ENCODE results near the gene HIC1. TPM values are rescaled to one million over a fixed set of nuclear protein-coding genes. Genes with fewer than 3 reads are reported as not detected.
A peak's percentile ranks its signal among the peaks of the same experiment; 100 is the strongest.

Gene HIC1
- total RNA-seq, 1 donor = 18.5 TPM

GRCh38 chr17:2074919-2075318, 20.0 kb downstream of the HIC1 start:
- Histone ChIP-seq H4K20me1 (ENCODE audit: insufficient read depth, low read length) (no peaks in the 10 kb centered on the region), H3K36me3 (ENCODE audit: insufficient read depth, low read length) (peaks cover 45% of the 10 kb centered on the region), H3K27ac (ENCODE audit: low read depth, low read length) (no peak overlapping the region), H2AFZ (ENCODE audit: low read length) (no peak overlapping the region), H3K4me1 (ENCODE audit: insufficient read depth, low read length) (peaks cover 19% of the 10 kb centered on the region), H3K4me2 (ENCODE audit: insufficient read depth, low read length) (no peak overlapping the region), H3K4me3 (ENCODE audit: insufficient read depth, low read length) (no peak overlapping the region), H3K27me3 (ENCODE audit: insufficient read depth, low read length) (no peaks in the 10 kb centered on the region), H3K79me2 (ENCODE audit: insufficient read depth, low read length) (no peaks in the 10 kb centered on the region), H3K9me3 (ENCODE audit: low read depth, low read length) (no peaks in the 10 kb centered on the region)
- DNase-seq (ENCODE audit: insufficient read length, low spot score, missing footprints) = no peak
- TF ChIP-seq, protein P1, sequence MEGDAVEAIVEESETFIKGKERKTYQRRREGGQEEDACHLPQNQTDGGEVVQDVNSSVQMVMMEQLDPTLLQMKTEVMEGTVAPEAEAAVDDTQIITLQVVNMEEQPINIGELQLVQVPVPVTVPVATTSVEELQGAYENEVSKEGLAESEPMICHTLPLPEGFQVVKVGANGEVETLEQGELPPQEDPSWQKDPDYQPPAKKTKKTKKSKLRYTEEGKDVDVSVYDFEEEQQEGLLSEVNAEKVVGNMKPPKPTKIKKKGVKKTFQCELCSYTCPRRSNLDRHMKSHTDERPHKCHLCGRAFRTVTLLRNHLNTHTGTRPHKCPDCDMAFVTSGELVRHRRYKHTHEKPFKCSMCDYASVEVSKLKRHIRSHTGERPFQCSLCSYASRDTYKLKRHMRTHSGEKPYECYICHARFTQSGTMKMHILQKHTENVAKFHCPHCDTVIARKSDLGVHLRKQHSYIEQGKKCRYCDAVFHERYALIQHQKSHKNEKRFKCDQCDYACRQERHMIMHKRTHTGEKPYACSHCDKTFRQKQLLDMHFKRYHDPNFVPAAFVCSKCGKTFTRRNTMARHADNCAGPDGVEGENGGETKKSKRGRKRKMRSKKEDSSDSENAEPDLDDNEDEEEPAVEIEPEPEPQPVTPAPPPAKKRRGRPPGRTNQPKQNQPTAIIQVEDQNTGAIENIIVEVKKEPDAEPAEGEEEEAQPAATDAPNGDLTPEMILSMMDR (IDR thresholded peaks at IDR 0.05; ENCODE audit: extremely low read depth, low read depth, low read length) = no peak

- no peaks in the 10 kb centered on the region for H3K79me2 ChIP-seq (ENCODE audit: insufficient read depth, low read length)
- H3K4me3 ChIP-seq (ENCODE audit: insufficient read depth, low read length) = no peak overlapping the region
- no peaks in the 10 kb centered on the region for H4K20me1 ChIP-seq (ENCODE audit: insufficient read depth, low read length)
- H3K4me2 ChIP-seq (ENCODE audit: insufficient read depth, low read length) = no peak overlapping the region
- no peaks in the 10 kb centered on the region for H3K9me3 ChIP-seq (ENCODE audit: low read depth, low read length)
- peaks cover 49% of the 10 kb centered on the region for H3K36me3 ChIP-seq (ENCODE audit: insufficient read depth, low read length)
- H2AFZ ChIP-seq (ENCODE audit: low read length) = no peak overlapping the region
- no peaks in the 10 kb centered on the region for H3K27me3 ChIP-seq (ENCODE audit: insufficient read depth, low read length)
- DNase-seq (ENCODE audit: insufficient read length, low spot score, missing footprints) = peak; percentile 81
- H3K4me1 ChIP-seq (ENCODE audit: insufficient read depth, low read length) = peaks cover 17% of the 10 kb centered on the region
- TF ChIP-seq, protein P1 (IDR thresholded peaks at IDR 0.05; ENCODE audit: extremely low read depth, low read depth, low read length) = no peak
- peak overlapping the region; percentile 23 for H3K27ac ChIP-seq (ENCODE audit: low read depth, low read length)
Measured at GRCh38 chr17:2075336-2076086, 20.6 kb downstream of the HIC1 start.

GRCh38 chr17:2076087-2076984, 21.4 kb downstream of the HIC1 start:
- Histone ChIP-seq H3K79me2 (ENCODE audit: insufficient read depth, low read length) (no peaks in the 10 kb centered on the region), H3K4me1 (ENCODE audit: insufficient read depth, low read length) (peaks cover 16% of the 10 kb centered on the region), H3K4me2 (ENCODE audit: insufficient read depth, low read length) (no peak overlapping the region), H3K27me3 (ENCODE audit: insufficient read depth, low read length) (no peaks in the 10 kb centered on the region), H3K9me3 (ENCODE audit: low read depth, low read length) (no peaks in the 10 kb centered on the region), H3K36me3 (ENCODE audit: insufficient read depth, low read length) (peaks cover 51% of the 10 kb centered on the region), H3K27ac (ENCODE audit: low read depth, low read length) (peak overlapping the region; percentile 23), H4K20me1 (ENCODE audit: insufficient read depth, low read length) (no peaks in the 10 kb centered on the region), H3K4me3 (ENCODE audit: insufficient read depth, low read length) (no peak overlapping the region), H2AFZ (ENCODE audit: low read length) (no peak overlapping the region)
- DNase-seq (ENCODE audit: insufficient read length, low spot score, missing footprints) = peak; percentile 66
- TF ChIP-seq, protein P1 (IDR thresholded peaks at IDR 0.05; ENCODE audit: extremely low read depth, low read depth, low read length) = no peak

- no peaks in the 10 kb centered on the region for H3K79me2 ChIP-seq (ENCODE audit: insufficient read depth, low read length)
- no peak overlapping the region for H3K4me2 ChIP-seq (ENCODE audit: insufficient read depth, low read length)
- H3K36me3 ChIP-seq (ENCODE audit: insufficient read depth, low read length) = peaks cover 56% of the 10 kb centered on the region
- no peak for DNase-seq (ENCODE audit: insufficient read length, low spot score, missing footprints)
- peaks cover 16% of the 10 kb centered on the region for H3K4me1 ChIP-seq (ENCODE audit: insufficient read depth, low read length)
- TF ChIP-seq, protein P1 (IDR thresholded peaks at IDR 0.05; ENCODE audit: extremely low read depth, low read depth, low read length) = no peak
- no peaks in the 10 kb centered on the region for H3K9me3 ChIP-seq (ENCODE audit: low read depth, low read length)
- no peaks in the 10 kb centered on the region for H3K27me3 ChIP-seq (ENCODE audit: insufficient read depth, low read length)
- H2AFZ ChIP-seq (ENCODE audit: low read length) = no peak overlapping the region
- no peaks in the 10 kb centered on the region for H4K20me1 ChIP-seq (ENCODE audit: insufficient read depth, low read length)
- no peak overlapping the region for H3K27ac ChIP-seq (ENCODE audit: low read depth, low read length)
- H3K4me3 ChIP-seq (ENCODE audit: insufficient read depth, low read length) = no peak overlapping the region
Measured at GRCh38 chr17:2077040-2077439, 22.1 kb downstream of the HIC1 start.
